Hypothalamus (tissue), 51 donors: ENCODE measurements around the gene CYRIA.
A peak's percentile ranks its signal among the peaks of the same experiment; 100 is the strongest.

Source experiments
- DNase-seq, 51 donors: peaks; one replicate each; lab custom pipeline; 2025; lab: John Stamatoyannopoulos, UW

Gene CYRIA

DNA sequence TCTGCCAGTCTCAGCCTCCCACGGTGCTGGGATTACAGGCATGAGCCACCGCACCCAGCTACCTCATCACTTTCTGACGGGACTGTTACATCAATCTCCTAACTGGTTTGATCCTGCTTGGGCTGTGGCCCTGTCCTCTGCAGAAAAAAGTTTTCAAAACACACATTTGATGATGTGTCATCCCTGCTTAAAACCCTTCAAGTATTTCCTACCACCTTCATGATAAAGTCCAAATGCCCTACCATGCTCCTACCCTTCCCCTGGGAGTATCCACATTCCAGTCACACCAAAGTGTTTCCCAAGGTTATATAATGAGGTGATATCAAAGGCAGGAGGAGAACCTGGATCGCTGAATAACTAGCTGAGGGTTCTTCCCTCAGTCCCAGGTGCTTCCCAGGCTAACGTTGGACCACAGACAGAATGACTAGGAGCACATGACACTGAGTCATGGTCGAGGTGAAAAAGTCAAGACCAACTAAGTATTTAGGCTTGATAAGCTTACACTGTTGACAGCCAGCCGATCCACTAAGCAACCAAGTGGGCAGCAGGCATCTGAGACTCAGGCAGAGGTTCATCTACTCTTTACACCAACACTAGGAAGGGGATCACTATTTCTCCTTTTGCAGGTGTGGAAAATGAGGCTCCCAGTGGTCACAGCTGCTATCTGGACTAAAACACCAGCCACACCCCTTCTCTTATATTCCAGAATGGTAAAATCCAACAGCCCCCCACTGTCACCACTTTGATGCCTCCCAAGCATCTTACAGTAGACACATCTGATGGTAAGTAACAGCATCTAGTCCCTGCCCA is 31.8 kb downstream of the CYRIA start:
- no peak for DNase-seq

DNA sequence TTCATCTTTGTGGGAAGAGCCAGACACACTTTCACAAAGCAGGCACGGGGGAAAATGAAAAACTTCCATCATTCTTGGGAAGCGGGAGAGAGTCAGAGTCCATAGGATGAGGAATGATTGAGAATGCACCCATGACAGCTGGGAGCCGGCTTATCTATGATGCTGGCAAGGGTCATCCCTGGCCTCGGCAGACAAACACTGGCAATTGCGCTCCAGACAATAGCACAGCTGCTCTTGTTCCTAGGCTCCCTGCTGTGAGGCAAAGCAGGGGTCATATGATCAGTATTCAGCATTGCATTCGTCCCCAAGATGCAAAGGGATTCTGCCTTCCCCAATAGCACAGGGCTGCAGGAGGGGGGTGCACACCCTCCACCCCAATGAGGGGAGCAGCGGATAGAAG is 33.0 kb downstream of the CYRIA start:
- DNase-seq: peak in 13 of 51 donors; percentile 22 to 58 (median 40)

DNA sequence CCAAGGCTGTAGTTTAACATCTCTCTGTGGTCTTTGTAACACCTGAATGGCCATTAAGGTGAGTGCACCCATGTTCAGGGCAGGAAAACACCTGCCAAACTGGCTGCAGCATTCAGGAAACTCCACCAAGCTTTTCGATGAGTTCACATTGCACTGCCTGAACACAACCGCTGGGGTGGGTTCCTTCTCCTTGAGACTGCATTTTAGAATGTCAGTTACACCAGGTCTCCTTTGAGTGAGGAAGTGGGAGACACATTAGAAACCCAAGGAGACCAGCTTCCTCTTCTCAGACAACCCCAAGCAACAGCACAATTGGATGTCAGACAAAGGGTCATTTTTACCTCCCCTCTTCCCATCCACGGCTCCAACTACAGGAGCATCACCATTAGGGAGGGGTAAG is 35.2 kb downstream of the CYRIA start:
- no peak for DNase-seq

GRCh38 chr2:16629770-16630169 is 35.9 kb downstream of the CYRIA start:
- DNase-seq: no peak

DNA sequence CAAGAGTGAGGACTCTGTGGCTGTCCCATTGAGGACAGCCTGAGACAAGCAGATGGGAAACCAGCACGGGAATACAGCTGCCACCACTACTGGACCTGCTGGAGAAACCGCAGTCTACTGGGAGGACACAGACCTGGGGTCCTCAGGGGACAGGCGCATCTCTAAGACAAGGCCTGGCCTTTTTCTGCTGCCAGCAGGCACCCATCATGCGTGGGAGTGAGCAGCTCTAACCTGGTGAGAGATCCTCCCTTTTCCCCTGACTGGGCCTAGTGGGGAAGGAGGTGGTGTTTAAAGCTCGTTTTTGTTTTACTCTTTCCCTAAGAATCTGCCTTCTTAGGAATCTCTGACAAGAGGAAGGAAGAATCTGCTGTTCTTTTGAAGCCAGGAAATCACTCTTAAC is 36.6 kb downstream of the CYRIA start:
- no peak for DNase-seq

- no peak for DNase-seq
Measured at GRCh38 chr2:16628314-16628713, 37.3 kb downstream of the CYRIA start.

DNA sequence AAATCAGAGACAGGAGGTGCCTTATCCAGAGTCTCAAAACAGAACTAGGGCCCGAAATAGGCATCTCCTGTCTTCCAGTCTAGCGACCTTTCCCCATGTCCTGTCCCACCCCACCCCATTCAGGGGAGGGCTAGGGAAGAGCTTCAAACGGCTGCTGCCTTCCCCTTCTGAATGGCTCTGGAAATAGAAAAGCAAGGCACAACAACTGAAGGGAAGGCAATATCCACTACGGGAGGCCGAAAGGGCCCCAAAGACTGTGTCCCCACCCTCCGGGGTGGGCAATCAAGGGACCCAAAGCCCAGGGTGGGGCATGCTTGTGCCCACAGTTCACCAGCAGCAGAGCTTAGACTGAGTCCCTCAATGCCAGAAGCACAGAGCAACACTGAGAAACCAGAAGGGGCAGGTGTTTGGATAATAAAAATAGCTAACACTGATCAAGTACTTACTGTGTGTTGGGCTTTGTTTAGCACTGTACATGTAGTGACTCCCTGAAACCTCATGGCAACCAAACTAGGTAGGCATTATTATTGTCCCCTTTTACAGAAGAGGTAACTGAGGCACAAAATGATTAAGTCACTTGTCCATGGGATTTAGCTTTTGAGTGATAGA is 38.5 kb downstream of the CYRIA start:
- no peak for DNase-seq

DNA sequence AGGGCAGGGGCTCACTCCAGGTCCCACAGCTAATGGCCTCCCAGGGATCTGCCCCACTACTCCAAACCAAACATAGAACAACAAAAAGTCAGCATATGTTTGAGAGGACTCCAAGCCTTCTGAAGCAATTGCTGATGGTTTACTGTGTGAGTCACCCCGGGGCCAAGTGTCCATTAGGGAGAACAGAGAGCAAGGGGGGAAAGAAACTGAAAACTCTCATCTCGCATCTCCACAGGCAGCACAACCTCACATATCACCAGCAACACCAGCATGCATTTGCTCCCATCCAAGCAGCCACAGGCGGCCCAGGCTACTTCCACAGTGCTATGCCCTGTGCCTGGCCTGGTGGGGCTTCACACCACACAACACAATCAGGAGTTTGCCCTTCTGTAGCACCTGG is 39.1 kb downstream of the CYRIA start:
- DNase-seq: no peak

- DNase-seq: no peak
Measured at GRCh38 chr2:16625759-16626158, 39.9 kb downstream of the CYRIA start.

- peak in 7 of 51 donors; percentile 15 to 44 (median 22) for DNase-seq
Measured at GRCh38 chr2:16625201-16625729, 40.4 kb downstream of the CYRIA start.

- DNase-seq: no peak
Measured at GRCh38 chr2:16624436-16624780, 41.2 kb downstream of the CYRIA start.

GRCh38 chr2:16623564-16624435 is 41.8 kb downstream of the CYRIA start:
- no peak for DNase-seq

DNA sequence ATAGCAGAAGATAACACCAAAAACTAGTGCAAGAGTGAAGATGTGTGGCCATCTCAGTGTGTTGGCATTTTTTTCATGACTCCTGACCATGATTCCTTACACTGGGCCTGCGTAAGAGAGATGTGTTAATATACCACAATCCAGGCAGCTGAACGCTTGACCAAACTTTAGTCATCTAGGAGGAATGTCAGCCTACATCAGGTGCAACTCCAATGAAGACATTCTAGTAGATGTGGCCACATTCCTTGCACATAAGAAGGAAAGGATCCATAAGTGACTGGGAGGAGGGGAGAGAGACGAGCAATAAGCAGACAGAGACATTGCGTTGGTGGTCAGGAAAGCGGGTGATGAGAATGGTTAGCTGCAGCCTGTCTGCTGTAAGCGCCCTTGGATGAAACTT is 42.6 kb downstream of the CYRIA start:
- no peak for DNase-seq

DNA sequence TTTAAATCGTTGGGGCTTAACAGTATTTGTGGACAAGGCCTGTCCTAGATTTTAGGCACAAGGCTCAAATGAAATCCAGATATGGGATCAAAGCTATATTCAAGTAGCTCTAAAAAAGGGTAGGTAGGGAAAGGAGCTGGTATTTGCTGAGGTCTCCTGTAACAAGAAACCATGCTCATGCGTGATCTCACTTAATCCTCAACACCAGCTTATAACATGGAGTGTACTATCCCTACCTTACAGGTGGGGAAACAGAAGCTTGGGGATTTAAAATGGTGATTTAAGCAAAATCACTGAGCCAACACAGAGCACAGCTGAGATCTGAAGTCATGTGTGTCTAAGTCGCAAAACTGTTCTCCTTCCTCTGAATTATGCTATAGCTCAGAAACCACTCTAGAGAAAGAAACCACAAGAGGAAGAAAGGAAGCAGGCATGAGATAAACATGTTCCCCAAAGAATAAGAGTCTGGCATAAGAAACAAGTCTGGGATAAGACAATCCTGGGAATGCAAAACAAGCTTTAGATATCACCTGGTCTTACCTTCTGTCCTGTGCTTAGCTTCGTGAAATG is 43.1 kb downstream of the CYRIA start:
- no peak for DNase-seq

DNA sequence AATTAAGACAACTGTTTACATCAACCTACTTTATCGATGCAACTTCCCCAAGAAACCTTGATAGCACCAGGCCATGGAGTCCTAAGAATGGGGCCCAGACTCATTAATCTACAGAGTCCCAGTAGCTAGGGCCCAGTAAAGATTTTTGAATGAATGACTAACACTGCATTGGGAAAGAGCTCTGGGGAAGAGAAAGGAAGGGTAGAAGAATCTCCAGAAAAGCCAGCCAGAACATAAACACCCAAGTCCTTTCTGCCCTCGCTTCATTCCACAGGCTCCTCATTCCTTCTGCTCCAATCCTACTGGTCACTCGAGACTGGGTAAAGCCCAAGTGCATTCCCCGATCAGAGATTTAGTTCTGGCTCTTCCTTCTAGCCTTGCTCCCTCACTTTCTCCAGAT is 44.3 kb downstream of the CYRIA start:
- DNase-seq: no peak

- no peak for DNase-seq
Measured at GRCh38 chr2:16620590-16620989, 45.0 kb downstream of the CYRIA start.

- no peak for DNase-seq
Measured at GRCh38 chr2:16619576-16620245, 45.9 kb downstream of the CYRIA start.

- peak in 22 of 51 donors; percentile 14 to 64 (median 45) for DNase-seq
Measured at GRCh38 chr2:16617282-16618266, 48.1 kb downstream of the CYRIA start.
